IgD-negative memory B cell (primary cell): ENCODE data around the gene DIP2A. TPM values are rescaled to one million over a fixed set of nuclear protein-coding genes. Genes with fewer than 3 reads are reported as not detected.
A peak's percentile ranks its signal among the peaks of the same experiment; 100 is the strongest.

Source experiments
- H3K27ac Mint-ChIP-seq, 3 donors: one replicate each; pipeline ENCODE4 v1.8.0; 2020 to 2022; ENCODE audit warnings: mild to moderate bottlenecking in 3 of 3, mixed read lengths in 3 of 3, moderate library complexity in 1 of 3
- H3K27me3 Mint-ChIP-seq: one replicate; pipeline ENCODE4 v1.8.0; 2021; ENCODE audit warnings: mixed read lengths
- H3K36me3 Mint-ChIP-seq: one replicate; pipeline ENCODE4 v1.8.0; 2020; ENCODE audit warnings: mild to moderate bottlenecking, mixed read lengths
- H3K4me1 Mint-ChIP-seq, 3 donors: one replicate each; pipeline ENCODE4 v1.8.0; 2020 to 2022; ENCODE audit warnings: mixed read lengths in 3 of 3, mild to moderate bottlenecking in 1 of 3
- H3K4me3 Mint-ChIP-seq, 4 donors: one replicate each; pipeline ENCODE4 v1.8.0; 2020 to 2022; ENCODE audit warnings: mild to moderate bottlenecking in 4 of 4, mixed read lengths in 4 of 4, moderate library complexity in 3 of 4
- H3K9me3 Mint-ChIP-seq, 3 donors: one replicate each; pipeline ENCODE4 v1.8.0; 2020 to 2021; ENCODE audit warnings: mixed read lengths in 3 of 3, mild to moderate bottlenecking in 1 of 3
- polyA plus RNA-seq: library from polyadenylated mRNA; unstranded; fragments of 300-500 nt; fragmentation: Illumina TruSeq; gene quantifications from one replicate; pipeline ENCODE4 v1.2.3, GENCODE V29; 2021

DIP2A gene
- polyA plus RNA-seq, 1 donor from 2014 or later = 7.6 TPM

GRCh38 chr21:46472246-46472645 is 13.6 kb downstream of the DIP2A start:
- Mint-ChIP-seq H3K36me3 (peaks cover 8% of the 10 kb centered on the region), H3K27ac (peak overlapping the region in 1 of 3 donors; percentile 61), H3K4me1 (peaks cover 21 to 28% (median 22%) of the 10 kb centered on the region in 3 donors), H3K9me3 (no peaks in the 10 kb centered on the region), H3K4me3 (peak overlapping the region in 1 of 4 donors; percentile 64), H3K27me3 (no peaks in the 10 kb centered on the region)

DNA sequence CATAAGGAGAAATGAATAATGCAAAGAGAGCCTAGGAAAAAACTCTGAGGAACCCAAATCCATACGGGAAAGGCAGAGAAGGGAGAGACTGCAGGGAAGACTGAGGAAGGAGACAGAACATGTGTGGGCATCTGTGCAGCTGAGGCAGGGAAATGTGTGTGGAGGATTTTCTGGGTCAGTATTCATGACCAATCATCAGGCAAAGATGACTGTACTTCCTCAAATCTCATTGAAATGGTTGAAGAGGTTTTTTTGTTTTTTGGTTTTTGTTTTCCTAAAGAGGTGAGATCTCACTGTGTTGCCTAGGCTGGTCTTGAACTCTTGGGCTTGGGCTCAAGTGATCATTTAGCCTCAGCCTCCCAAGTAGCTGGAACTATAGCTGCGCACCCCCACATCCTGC is 15.7 kb downstream of the DIP2A start:
- peaks cover 8% of the 10 kb centered on the region for H3K36me3 Mint-ChIP-seq
- H3K9me3 Mint-ChIP-seq = no peaks in the 10 kb centered on the region
- peak overlapping the region in 1 of 3 donors; percentile 24 for H3K27ac Mint-ChIP-seq
- H3K4me3 Mint-ChIP-seq = no peak overlapping the region
- H3K27me3 Mint-ChIP-seq = no peaks in the 10 kb centered on the region
- peaks cover 22 to 23% (median 22%) of the 10 kb centered on the region in 3 donors for H3K4me1 Mint-ChIP-seq

- no peaks in the 10 kb centered on the region for H3K27me3 Mint-ChIP-seq
- no peaks in the 10 kb centered on the region for H3K9me3 Mint-ChIP-seq
- no peak overlapping the region for H3K27ac Mint-ChIP-seq
- peaks cover 22 to 25% (median 22%) of the 10 kb centered on the region in 3 donors for H3K4me1 Mint-ChIP-seq
- peaks cover 8% of the 10 kb centered on the region for H3K36me3 Mint-ChIP-seq
- no peak overlapping the region for H3K4me3 Mint-ChIP-seq
Measured at GRCh38 chr21:46475296-46475695, 16.6 kb downstream of the DIP2A start.

- Mint-ChIP-seq H3K9me3 (no peaks in the 10 kb centered on the region), H3K4me3 (no peak overlapping the region), H3K36me3 (peaks cover 13% of the 10 kb centered on the region), H3K4me1 (peaks cover 13 to 17% (median 16%) of the 10 kb centered on the region in 3 donors), H3K27ac (no peak overlapping the region), H3K27me3 (no peaks in the 10 kb centered on the region)
Measured at GRCh38 chr21:46477765-46478164, 19.1 kb downstream of the DIP2A start.

DNA sequence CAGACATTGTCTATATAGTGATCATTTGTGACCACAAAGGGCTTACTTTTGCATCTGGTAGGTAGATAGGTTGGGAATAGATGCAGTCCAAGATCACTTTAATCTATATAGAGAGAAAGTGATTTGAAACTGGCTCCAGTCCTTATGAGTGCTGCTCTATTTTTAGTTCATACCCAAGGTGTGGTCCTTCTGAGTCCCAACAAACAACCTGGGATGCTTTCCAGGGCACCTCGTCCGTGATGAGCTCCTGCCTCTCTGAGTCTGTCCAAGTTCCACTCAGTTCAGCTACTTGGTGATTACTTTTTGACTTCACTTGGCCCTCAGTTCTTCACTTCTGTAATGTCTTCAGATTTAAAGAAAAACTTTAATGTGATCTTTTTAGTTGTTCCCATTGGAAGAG is 20.2 kb downstream of the DIP2A start:
- H3K4me1 Mint-ChIP-seq = peaks cover 12 to 19% (median 14%) of the 10 kb centered on the region in 3 donors
- H3K4me3 Mint-ChIP-seq = no peak overlapping the region
- no peaks in the 10 kb centered on the region for H3K27me3 Mint-ChIP-seq
- H3K27ac Mint-ChIP-seq = no peak overlapping the region
- H3K9me3 Mint-ChIP-seq = no peaks in the 10 kb centered on the region
- H3K36me3 Mint-ChIP-seq = peaks cover 13% of the 10 kb centered on the region

GRCh38 chr21:46480466-46480865 is 21.8 kb downstream of the DIP2A start:
- Mint-ChIP-seq H3K36me3 (peaks cover 15% of the 10 kb centered on the region), H3K27me3 (no peaks in the 10 kb centered on the region), H3K9me3 (no peaks in the 10 kb centered on the region), H3K4me1 (peaks cover 4 to 8% (median 6%) of the 10 kb centered on the region in 3 donors), H3K27ac (no peak overlapping the region), H3K4me3 (no peak overlapping the region)

DNA sequence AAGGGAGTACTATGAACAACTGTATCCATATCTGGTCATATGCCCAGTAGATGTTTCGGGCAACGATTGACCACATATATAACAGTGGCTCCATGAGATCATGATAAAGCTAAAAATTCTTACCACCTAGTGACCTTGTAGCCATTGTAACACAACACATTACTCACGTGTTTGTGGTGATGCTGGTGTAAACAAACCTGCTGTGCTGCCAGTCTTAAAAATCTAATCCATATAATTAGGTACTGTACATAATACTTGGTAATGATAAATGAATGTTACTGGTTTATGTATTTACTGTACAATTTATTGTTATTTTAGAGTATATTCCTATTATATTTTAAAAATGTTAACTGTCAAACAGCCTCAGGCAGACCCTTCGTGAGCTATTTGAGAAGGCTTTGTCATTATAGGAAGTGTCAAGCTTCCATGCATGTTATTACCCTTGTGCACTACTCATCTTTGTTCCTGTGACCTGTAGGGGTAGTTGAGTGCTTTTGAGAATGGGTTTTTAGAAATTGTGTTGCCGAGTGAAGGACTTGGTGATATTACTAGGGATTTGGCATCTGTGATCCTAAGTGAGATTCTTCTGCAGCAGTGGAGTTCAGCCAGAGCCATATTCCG is 23.6 kb downstream of the DIP2A start:
- Mint-ChIP-seq H3K4me1 (peaks cover 0 to 8% (median 4%) of the 10 kb centered on the region in 3 donors), H3K27ac (no peak overlapping the region), H3K36me3 (peaks cover 13% of the 10 kb centered on the region), H3K4me3 (no peak overlapping the region), H3K27me3 (no peaks in the 10 kb centered on the region), H3K9me3 (no peaks in the 10 kb centered on the region)

DNA sequence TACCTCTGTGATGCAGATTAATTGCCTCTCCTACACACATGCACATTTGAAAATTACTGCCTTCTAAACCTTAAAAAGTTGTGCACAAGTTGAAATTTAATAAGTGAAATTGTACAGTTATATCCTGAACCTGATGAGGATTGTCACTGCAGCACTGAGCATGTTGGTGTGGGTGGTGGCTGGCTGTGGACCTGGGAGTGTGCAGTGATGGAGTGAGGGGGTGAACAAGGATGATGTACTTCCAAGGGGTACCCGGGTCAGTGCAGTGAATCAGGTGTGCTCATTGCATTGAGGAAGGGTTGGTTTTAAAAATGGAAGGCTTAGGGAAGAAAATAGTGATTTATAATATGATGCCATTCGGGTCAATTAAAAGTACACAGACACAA is 24.1 kb downstream of the DIP2A start:
- H3K36me3 Mint-ChIP-seq = peaks cover 13% of the 10 kb centered on the region
- H3K4me1 Mint-ChIP-seq = peaks cover 0 to 8% (median 4%) of the 10 kb centered on the region in 3 donors
- no peak overlapping the region for H3K4me3 Mint-ChIP-seq
- no peaks in the 10 kb centered on the region for H3K9me3 Mint-ChIP-seq
- H3K27me3 Mint-ChIP-seq = no peaks in the 10 kb centered on the region
- H3K27ac Mint-ChIP-seq = no peak overlapping the region

DNA sequence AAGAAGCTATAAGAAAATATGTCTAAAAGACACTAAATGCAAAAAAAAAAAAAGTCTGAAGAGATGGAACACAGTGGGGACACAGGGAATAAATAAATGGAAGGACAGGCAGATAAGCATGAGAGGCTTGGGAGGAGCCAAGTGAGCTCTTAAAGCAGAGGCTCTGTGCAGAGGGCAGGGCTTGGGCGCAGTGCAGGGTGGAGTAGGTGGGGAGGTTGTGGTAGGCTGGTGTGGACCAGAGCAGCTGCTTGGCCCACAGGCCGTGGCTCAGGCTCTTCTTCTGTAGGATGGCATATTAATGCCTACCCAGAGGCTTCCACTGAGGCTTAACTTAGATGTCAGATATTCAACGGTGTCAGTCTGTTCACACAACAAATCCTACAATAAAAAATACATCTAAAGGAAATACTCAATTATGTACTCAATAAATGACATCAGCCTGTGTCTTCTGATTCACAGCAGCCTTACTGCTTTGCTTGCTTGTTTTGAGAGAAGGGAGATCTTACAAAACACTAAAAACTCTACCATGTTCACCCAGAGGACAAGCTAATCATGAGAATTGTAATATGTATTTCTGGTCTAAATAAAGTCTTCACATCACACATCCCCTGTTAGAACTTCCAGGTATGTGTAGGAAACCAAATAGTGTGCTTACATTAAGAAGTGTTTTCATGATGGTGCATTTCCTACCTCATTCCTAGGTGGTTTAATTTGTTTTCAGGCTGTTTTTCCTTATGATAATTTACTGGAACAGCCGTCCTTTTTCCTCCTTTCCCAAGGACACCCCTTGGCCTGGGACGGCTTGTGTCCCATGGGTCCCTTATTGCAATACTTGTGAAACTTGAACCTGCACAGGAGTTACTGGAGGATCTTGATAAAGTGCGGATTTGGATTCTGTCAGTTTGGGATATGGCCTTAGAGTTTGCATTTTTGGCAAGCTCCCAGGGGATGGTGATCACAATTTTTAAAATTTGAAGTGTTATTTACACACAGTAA is 24.9 kb downstream of the DIP2A start:
- Mint-ChIP-seq H3K9me3 (no peaks in the 10 kb centered on the region), H3K27me3 (no peaks in the 10 kb centered on the region), H3K36me3 (peaks cover 13% of the 10 kb centered on the region), H3K4me3 (no peak overlapping the region), H3K4me1 (peaks cover 2 to 8% (median 5%) of the 10 kb centered on the region in 3 donors), H3K27ac (no peak overlapping the region)

- Mint-ChIP-seq H3K4me1 (peaks cover 0 to 6% (median 6%) of the 10 kb centered on the region in 3 donors), H3K9me3 (no peaks in the 10 kb centered on the region), H3K4me3 (no peak overlapping the region), H3K27ac (no peak overlapping the region), H3K27me3 (no peaks in the 10 kb centered on the region), H3K36me3 (peaks cover 8% of the 10 kb centered on the region)
Measured at GRCh38 chr21:46486481-46487126, 27.9 kb downstream of the DIP2A start.

- H3K36me3 Mint-ChIP-seq = peaks cover 20% of the 10 kb centered on the region
- H3K27ac Mint-ChIP-seq = no peak overlapping the region
- H3K4me1 Mint-ChIP-seq = peaks cover 0 to 6% (median 0%) of the 10 kb centered on the region in 3 donors
Measured at GRCh38 chr21:46489162-46489663, 30.5 kb downstream of the DIP2A start.

DNA sequence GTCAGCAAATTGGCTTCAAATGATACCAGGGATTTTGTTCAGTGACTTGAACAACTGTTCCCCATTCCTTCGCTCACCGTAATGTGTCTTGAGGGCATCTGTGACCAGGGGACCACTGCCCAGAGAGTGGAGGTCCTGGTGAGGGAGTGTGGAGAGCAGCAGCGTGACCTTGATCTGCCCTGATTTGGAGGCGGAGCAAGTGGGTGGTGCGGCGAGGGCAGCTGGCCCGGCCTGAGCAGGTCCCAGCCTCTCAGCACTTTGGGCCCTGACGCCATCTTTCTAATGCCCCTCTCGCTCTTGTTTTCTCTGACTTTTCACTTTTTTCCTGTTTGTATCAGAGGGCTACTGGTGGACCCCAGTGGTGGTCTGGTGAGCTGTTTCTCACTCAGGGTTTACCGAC is 31.1 kb downstream of the DIP2A start:
- Mint-ChIP-seq H3K36me3 (peaks cover 19% of the 10 kb centered on the region), H3K4me3 (no peak overlapping the region), H3K27me3 (no peaks in the 10 kb centered on the region), H3K4me1 (peaks cover 0 to 6% (median 0%) of the 10 kb centered on the region in 3 donors), H3K27ac (no peak overlapping the region), H3K9me3 (peaks cover 0 to 9% (median 2%) of the 10 kb centered on the region in 3 donors)

More at GRCh38 chr21:46489162-46489663, 30.5 kb downstream of the DIP2A start:
- Mint-ChIP-seq H3K4me3 (no peak overlapping the region), H3K27me3 (no peaks in the 10 kb centered on the region), H3K9me3 (peaks cover 0 to 9% (median 2%) of the 10 kb centered on the region in 3 donors)

DNA sequence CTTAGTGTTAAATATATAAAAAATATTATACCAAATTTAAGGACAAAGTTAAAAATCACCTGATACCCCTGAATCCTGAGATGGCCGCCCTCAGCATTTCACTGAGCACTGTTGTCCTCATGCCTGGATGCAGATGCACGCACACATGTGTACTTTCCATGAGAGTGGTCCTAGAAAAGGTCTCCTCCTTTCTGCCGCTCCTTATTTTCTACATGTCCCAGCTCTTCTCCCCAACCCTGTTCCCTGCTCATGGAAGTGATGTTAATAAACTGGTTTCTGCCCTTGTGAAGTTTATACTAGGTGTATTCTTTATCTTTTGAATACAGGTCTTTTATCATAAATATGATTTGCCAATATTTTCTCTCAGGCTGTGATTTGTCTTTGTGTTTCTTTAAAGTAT is 32.9 kb downstream of the DIP2A start:
- Mint-ChIP-seq H3K9me3 (peaks cover 0 to 9% (median 2%) of the 10 kb centered on the region in 3 donors), H3K36me3 (peaks cover 18% of the 10 kb centered on the region), H3K27ac (no peak overlapping the region), H3K4me3 (no peak overlapping the region), H3K27me3 (no peaks in the 10 kb centered on the region), H3K4me1 (peaks cover 0 to 6% (median 0%) of the 10 kb centered on the region in 3 donors)

DNA sequence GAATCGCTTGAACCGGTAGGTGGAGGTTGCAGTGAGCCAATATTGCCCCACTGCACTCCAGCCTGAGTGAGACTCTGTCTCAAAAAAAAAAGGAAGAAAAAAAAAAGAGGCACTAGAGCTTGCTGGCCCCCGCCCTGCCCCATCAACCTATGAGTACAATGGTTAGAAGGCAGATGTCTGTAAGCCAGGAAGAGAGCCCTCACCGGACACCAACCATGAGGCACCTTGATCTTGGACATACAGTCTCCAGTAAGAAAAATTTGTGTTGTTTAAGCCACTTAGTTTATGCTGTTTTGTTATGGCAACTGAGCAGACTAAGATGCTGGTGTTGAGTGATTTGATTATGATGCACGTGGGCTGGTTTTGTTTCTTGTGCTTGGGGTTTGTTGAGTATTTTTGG is 34.2 kb downstream of the DIP2A start:
- peaks cover 0 to 6% (median 0%) of the 10 kb centered on the region in 3 donors for H3K4me1 Mint-ChIP-seq
- H3K27ac Mint-ChIP-seq = no peak overlapping the region
- H3K4me3 Mint-ChIP-seq = no peak overlapping the region
- peaks cover 18% of the 10 kb centered on the region for H3K36me3 Mint-ChIP-seq
- H3K27me3 Mint-ChIP-seq = no peaks in the 10 kb centered on the region
- H3K9me3 Mint-ChIP-seq = peaks cover 0 to 9% (median 2%) of the 10 kb centered on the region in 3 donors

- peak overlapping the region in 1 of 3 donors; percentile 53 for H3K27ac Mint-ChIP-seq
- H3K4me3 Mint-ChIP-seq = no peak overlapping the region
- no peaks in the 10 kb centered on the region for H3K27me3 Mint-ChIP-seq
- H3K4me1 Mint-ChIP-seq = no peaks in the 10 kb centered on the region
- peaks cover 18% of the 10 kb centered on the region for H3K36me3 Mint-ChIP-seq
- peaks cover 0 to 9% (median 2%) of the 10 kb centered on the region in 3 donors for H3K9me3 Mint-ChIP-seq
Measured at GRCh38 chr21:46493828-46494227, 35.1 kb downstream of the DIP2A start.
